Dendritic cell treated with granulocyte-macrophage colony-stimulating factor and Interleukin-4, amounts not matched to agents 40 ng/mL and 50 ng/mL, for 4 days (primary cell): ENCODE results near the gene FBXO42.
"Not testable (repeated sequence)": the region's sequence is repeated elsewhere in the genome, so short reads cannot be mapped to it uniquely, and the experiment has no call there.

ENCODE experiments used
- H3K27ac Mint-ChIP-seq: one replicate; pipeline ENCODE4 v1.8.0; 2022; ENCODE audit warnings: mild to moderate bottlenecking, mixed read lengths
- H3K27me3 Mint-ChIP-seq: one replicate; pipeline ENCODE4 v1.8.0; 2022; ENCODE audit warnings: mild to moderate bottlenecking, mixed read lengths
- H3K36me3 Mint-ChIP-seq: one replicate; pipeline ENCODE4 v1.8.0; 2022; ENCODE audit warnings: low read depth, mixed read lengths
- H3K4me1 Mint-ChIP-seq: one replicate; pipeline ENCODE4 v1.8.0; 2022; ENCODE audit warnings: low read depth, mixed read lengths
- H3K4me3 Mint-ChIP-seq: one replicate; pipeline ENCODE4 v1.8.0; 2022; ENCODE audit warnings: mild to moderate bottlenecking, moderate library complexity, mixed read lengths
- H3K9me3 Mint-ChIP-seq: one replicate; pipeline ENCODE4 v1.8.0; 2022; ENCODE audit warnings: mixed read lengths
- intact Hi-C: fragments of 100-400 bp; cut with micrococcal nuclease; formaldehyde crosslinking; loops from one replicate; pipeline ENCODE4 v1.15.0; 2022

The FBXO42 gene

GRCh38 chr1:16230744-16231143 lies 121.5 kb downstream of the FBXO42 start:
- H3K4me1 Mint-ChIP-seq = peaks cover 14% of the 10 kb centered on the region
- H3K27me3 Mint-ChIP-seq = peaks cover 45% of the 10 kb centered on the region
- no peak overlapping the region for H3K4me3 Mint-ChIP-seq
- intact Hi-C loops = no loop called here
- H3K36me3 Mint-ChIP-seq = peaks cover 13% of the 10 kb centered on the region
- H3K9me3 Mint-ChIP-seq = no peaks in the 10 kb centered on the region
- no peak overlapping the region for H3K27ac Mint-ChIP-seq

GRCh38 chr1:16229976-16230740 lies 122.1 kb downstream of the FBXO42 start:
- peaks cover 49% of the 10 kb centered on the region for H3K27me3 Mint-ChIP-seq
- H3K36me3 Mint-ChIP-seq = peaks cover 13% of the 10 kb centered on the region
- no peaks in the 10 kb centered on the region for H3K9me3 Mint-ChIP-seq
- intact Hi-C loops = no loop called here
- no peak overlapping the region for H3K27ac Mint-ChIP-seq
- H3K4me3 Mint-ChIP-seq = no peak overlapping the region
- H3K4me1 Mint-ChIP-seq = peaks cover 14% of the 10 kb centered on the region

GRCh38 chr1:16226490-16227179 lies 125.6 kb downstream of the FBXO42 start:
- intact Hi-C loops = no loop called here
- Mint-ChIP-seq H3K9me3 (no peaks in the 10 kb centered on the region), H3K27ac (no peak overlapping the region), H3K36me3 (peaks cover 4% of the 10 kb centered on the region), H3K27me3 (peaks cover 56% of the 10 kb centered on the region), H3K4me3 (no peak overlapping the region), H3K4me1 (peaks cover 20% of the 10 kb centered on the region)

GRCh38 chr1:16226129-16226489 lies 126.2 kb downstream of the FBXO42 start:
- Mint-ChIP-seq H3K4me1 (peaks cover 20% of the 10 kb centered on the region), H3K9me3 (no peaks in the 10 kb centered on the region), H3K27ac (no peak overlapping the region), H3K4me3 (no peak overlapping the region), H3K36me3 (no peaks in the 10 kb centered on the region), H3K27me3 (peaks cover 61% of the 10 kb centered on the region)
- intact Hi-C loops = no loop called here

- Mint-ChIP-seq H3K36me3 (no peaks in the 10 kb centered on the region), H3K4me3 (no peak overlapping the region), H3K27ac (no peak overlapping the region), H3K27me3 (peaks cover 53% of the 10 kb centered on the region), H3K4me1 (peaks cover 25% of the 10 kb centered on the region), H3K9me3 (no peaks in the 10 kb centered on the region)
- intact Hi-C loops = no loop called here
These were observed 127.8 kb downstream of the FBXO42 start for GRCh38 chr1:16224472-16224871.

GRCh38 chr1:16222716-16223115 lies 129.6 kb downstream of the FBXO42 start:
- H3K9me3 Mint-ChIP-seq, H3K27ac Mint-ChIP-seq, intact Hi-C loops, H3K4me3 Mint-ChIP-seq, H3K36me3 Mint-ChIP-seq: not testable (repeated sequence)
- Mint-ChIP-seq H3K27me3 (peaks cover 36% of the 10 kb centered on the region), H3K4me1 (peaks cover 23% of the 10 kb centered on the region)

GRCh38 chr1:16221499-16221898 lies 130.8 kb downstream of the FBXO42 start:
- no peaks in the 10 kb centered on the region for H3K9me3 Mint-ChIP-seq

GRCh38 chr1:16219968-16220500 lies 132.2 kb downstream of the FBXO42 start:
- H3K4me3 Mint-ChIP-seq = no peak overlapping the region
- no peaks in the 10 kb centered on the region for H3K36me3 Mint-ChIP-seq
- H3K9me3 Mint-ChIP-seq = no peaks in the 10 kb centered on the region
- intact Hi-C loops = no loop called here
- peaks cover 37% of the 10 kb centered on the region for H3K4me1 Mint-ChIP-seq
- H3K27ac Mint-ChIP-seq = no peak overlapping the region
- peaks cover 21% of the 10 kb centered on the region for H3K27me3 Mint-ChIP-seq

More at GRCh38 chr1:16221499-16221898, 130.8 kb downstream of the FBXO42 start:
- peaks cover 29% of the 10 kb centered on the region for H3K4me1 Mint-ChIP-seq
- no peaks in the 10 kb centered on the region for H3K36me3 Mint-ChIP-seq
- intact Hi-C loops = no loop called here
- peaks cover 24% of the 10 kb centered on the region for H3K27me3 Mint-ChIP-seq
- no peak overlapping the region for H3K4me3 Mint-ChIP-seq
- H3K27ac Mint-ChIP-seq = no peak overlapping the region

GRCh38 chr1:16218674-16219071 lies 133.6 kb downstream of the FBXO42 start:
- intact Hi-C loops = no loop called here
- Mint-ChIP-seq H3K27ac (peak overlapping the region; percentile 83), H3K27me3 (peaks cover 19% of the 10 kb centered on the region)

GRCh38 chr1:16218014-16218673 lies 134.1 kb downstream of the FBXO42 start:
- H3K27me3 Mint-ChIP-seq = peaks cover 20% of the 10 kb centered on the region
- intact Hi-C loops = no loop called here
- H3K36me3 Mint-ChIP-seq = no peaks in the 10 kb centered on the region
- peaks cover 32% of the 10 kb centered on the region for H3K4me1 Mint-ChIP-seq
- peak overlapping the region; percentile 83 for H3K27ac Mint-ChIP-seq
- no peaks in the 10 kb centered on the region for H3K9me3 Mint-ChIP-seq
- H3K4me3 Mint-ChIP-seq = no peak overlapping the region

More at GRCh38 chr1:16218674-16219071, 133.6 kb downstream of the FBXO42 start:
- H3K4me3 Mint-ChIP-seq = no peak overlapping the region
- no peaks in the 10 kb centered on the region for H3K9me3 Mint-ChIP-seq
- H3K36me3 Mint-ChIP-seq = no peaks in the 10 kb centered on the region
- H3K4me1 Mint-ChIP-seq = peaks cover 32% of the 10 kb centered on the region

GRCh38 chr1:16217061-16217785 lies 135.1 kb downstream of the FBXO42 start:
- Mint-ChIP-seq H3K9me3 (no peaks in the 10 kb centered on the region), H3K27me3 (peaks cover 27% of the 10 kb centered on the region), H3K4me3 (peak overlapping the region; percentile 85), H3K36me3 (no peaks in the 10 kb centered on the region), H3K4me1 (peaks cover 32% of the 10 kb centered on the region), H3K27ac (peak overlapping the region; percentile 83)
- intact Hi-C loops = loop anchor here (1.0 kb wide), 2 partner anchors 11 to 20 kb away; partner anchors contain the start of gene CPLANE2

- intact Hi-C loops = no loop called here
- no peaks in the 10 kb centered on the region for H3K9me3 Mint-ChIP-seq
- peak overlapping the region; percentile 76 for H3K4me3 Mint-ChIP-seq
- peaks cover 26% of the 10 kb centered on the region for H3K27me3 Mint-ChIP-seq
- H3K36me3 Mint-ChIP-seq = no peaks in the 10 kb centered on the region
- peaks cover 32% of the 10 kb centered on the region for H3K4me1 Mint-ChIP-seq
- peak overlapping the region; percentile 83 for H3K27ac Mint-ChIP-seq
These were observed 136.2 kb downstream of the FBXO42 start for GRCh38 chr1:16215882-16216753.

- H3K27me3 Mint-ChIP-seq = peaks cover 26% of the 10 kb centered on the region
- H3K9me3 Mint-ChIP-seq, intact Hi-C loops, H3K36me3 Mint-ChIP-seq, H3K4me3 Mint-ChIP-seq, H3K27ac Mint-ChIP-seq: not testable (repeated sequence)
- peaks cover 31% of the 10 kb centered on the region for H3K4me1 Mint-ChIP-seq
These were observed 137.0 kb downstream of the FBXO42 start for GRCh38 chr1:16215240-16215639.
